Spleen (tissue), 11 donors: ENCODE measurements around the gene GET4. TPM values are rescaled to one million over a fixed set of nuclear protein-coding genes. Genes with fewer than 3 reads are reported as not detected.

Source experiments
- DNase-seq: peaks from one replicate; pipeline ENCODE4 v3.0.0-alpha.2; 2020
- H3K27ac ChIP-seq, 8 donors: fragments of 200-600 bp; sonication (generic) in 7 of 8; 1 replicate in 4 of 8; 2 replicates in 4 of 8; pipeline versions ENCODE4 v1.5.0 to v1.8.0; 2016 to 2021; ENCODE audit warnings: inconsistent platforms in 4 of 8, mild to moderate bottlenecking in 4 of 8, moderate library complexity in 1 of 8
- H3K27me3 ChIP-seq, 7 donors: fragments of 200-600 bp; sonication (generic) in 6 of 7; replicated peaks in 1 of 7; 1 replicate in 4 of 7; 2 replicates in 3 of 7; pipeline versions ENCODE4 v1.5.0 to v1.8.0; 2016 to 2021; ENCODE audit warnings: inconsistent platforms in 3 of 7, mild to moderate bottlenecking in 1 of 7
- H3K36me3 ChIP-seq, 6 donors: fragments of 200-600 bp; sonication (generic) in 5 of 6; 1 replicate in 4 of 6; 2 replicates in 2 of 6; pipeline versions ENCODE4 v1.5.0 to v1.8.0; 2016 to 2021; ENCODE audit warnings: inconsistent platforms in 2 of 6
- H3K4me1 ChIP-seq, 6 donors: fragments of 200-600 bp; sonication (generic) in 5 of 6; 1 replicate in 3 of 6; 2 replicates in 3 of 6; pipeline versions ENCODE4 v1.5.0 to v1.8.0; 2016 to 2021; ENCODE audit warnings: inconsistent platforms in 3 of 6
- H3K4me3 ChIP-seq, 8 donors: fragments of 200-600 bp; sonication (generic) in 7 of 8; 1 replicate in 4 of 8; 2 replicates in 4 of 8; pipeline versions ENCODE4 v1.5.0 to v1.8.0; 2016 to 2021; ENCODE audit warnings: inconsistent platforms in 4 of 8, mild to moderate bottlenecking in 4 of 8, moderate library complexity in 2 of 8
- H3K9me3 ChIP-seq, 8 donors: fragments of 200-600 bp; sonication (generic) in 7 of 8; 1 replicate in 4 of 8; 2 replicates in 4 of 8; pipeline versions ENCODE4 v1.5.0 to v1.8.0; 2016 to 2021; ENCODE audit warnings: inconsistent platforms in 4 of 8
- CTCF ChIP-seq, 11 experiments: fragments of 200-600 bp in 7 of 11; fragments of 450-650 bp in 4 of 11; sonication (generic) in 4 of 11; IDR thresholded peaks in 8 of 11; conservative IDR thresholded peaks in 3 of 11; 1 replicate in 7 of 11; 2 replicates in 4 of 11; pipeline versions ENCODE4 v1.4.0 to v1.8.0; 2016 to 2021; ENCODE audit warnings: antibody characterized with exemption in 11 of 11, inconsistent platforms in 4 of 11, mild to moderate bottlenecking in 1 of 11
- POLR2A ChIP-seq, 3 donors: fragments of 450-650 bp; IDR thresholded peaks; one replicate each; pipeline ENCODE4 v1.5.1; 2017; ENCODE audit warnings: antibody characterized with exemption in 3 of 3, mild to moderate bottlenecking in 1 of 3
- POLR2AphosphoS5 ChIP-seq, 3 donors: sonication (generic); formaldehyde crosslinking; IDR thresholded peaks; one replicate each; pipeline ENCODE4 v1.5.1; 2017; ENCODE audit warnings: antibody characterized with exemption in 3 of 3
- WGBS, 5 donors: extraction: QIAGEN DNeasy Blood & Tissue Kit in 3 of 5; methylation state at CpG; one replicate each; pipeline versions ENCODE4 v1.1.5 to v1.1.7; 2013 to 2018; 5-methylcytosine and 5-hydroxymethylcytosine counted together
- intact Hi-C: fragments of 100-400 bp; cut with DNase I; formaldehyde crosslinking; loops from one replicate; pipeline ENCODE4 v1.15.0; 2023; ENCODE audit warnings: low total_unique reads
- polyA plus RNA-seq, 3 donors: library from polyadenylated mRNA; stranded (reverse); fragments of 200-250 nt; gene quantifications; one replicate each; pipeline ENCODE4 v1.2.1, GENCODE V29; 2013
- total RNA-seq, 7 donors: library from RNA; depleted of rRNA in 3 of 7; stranded (reverse); fragments of >200 nt in 3 of 7; fragmentation: NEBNext Ultra II Directional in 4 of 7; extraction: Animal tissue kit (Norgen Biotek cat#: 25700) in 4 of 7; gene quantifications; one replicate each; pipeline versions ENCODE4 v1.1.0 to v1.2.1, GENCODE V29; 2016 to 2021
- donor health status: healthy with polysubstance abuse.
- donor health status: DM: no; HTN: no; CAD: no; lungs with moderate emphysema.
- donor health status: DM: no; HTN: no; CAD: no.
- donor health status: Bipolar disorder and iron deficiency.
- donor health status: healthy.
- donor health status: DM: no; HTN: no; CAD: no.
- donor health status: DM: yes; HTN: yes; CAD: no.

Gene GET4
- total and polyA plus RNA-seq, 10 donors: 25.4 to 63.0 (median 36.1) TPM

GRCh38 chr7:934469-935163, 58.3 kb downstream of the GET4 start:
- no peak for TF ChIP-seq POLR2AphosphoS5 (IDR thresholded peaks at IDR 0.05)
- no peak for TF ChIP-seq POLR2A (IDR thresholded peaks at IDR 0.05)
- TF ChIP-seq CTCF (IDR thresholded peaks at IDR 0.05 in 8 of 11, conservative IDR thresholded peaks at IDR 0.05 in 3 of 11): no peak
- Histone ChIP-seq H3K27ac (no peak overlapping the region), H3K4me3 (no peak overlapping the region), H3K4me1 (peaks cover 0 to 29% (median 4%) of the 10 kb centered on the region in 6 donors), H3K9me3 (no peaks in the 10 kb centered on the region), H3K27me3 (peaks cover 0 to 6% (median 0%) of the 10 kb centered on the region in 7 donors), H3K36me3 (peaks cover 0 to 28% (median 0%) of the 10 kb centered on the region in 6 donors)
- intact Hi-C loops: no loop called here
- 83 to 90% (median 87%) methylated on average over 25 to 34 of the region's 34 CpGs for WGBS, 5 donors
- peak; percentile 70 for DNase-seq

GRCh38 chr7:935164-935873, 59.0 kb downstream of the GET4 start:
- Histone ChIP-seq H3K4me3 (no peak overlapping the region), H3K27me3 (peaks cover 0 to 6% (median 0%) of the 10 kb centered on the region in 7 donors), H3K9me3 (peaks cover 0 to 5% (median 0%) of the 10 kb centered on the region in 8 donors), H3K4me1 (peaks cover 0 to 24% (median 4%) of the 10 kb centered on the region in 6 donors), H3K27ac (no peak overlapping the region), H3K36me3 (peaks cover 0 to 28% (median 0%) of the 10 kb centered on the region in 6 donors)
- intact Hi-C loops: no loop called here
- WGBS, 5 donors: 85 to 89% (median 88%) methylated on average over 23 to 46 of the region's 46 CpGs
- DNase-seq: peak; percentile 69
- TF ChIP-seq POLR2AphosphoS5 (IDR thresholded peaks at IDR 0.05): no peak
- TF ChIP-seq CTCF (IDR thresholded peaks at IDR 0.05 in 8 of 11, conservative IDR thresholded peaks at IDR 0.05 in 3 of 11): no peak
- no peak for TF ChIP-seq POLR2A (IDR thresholded peaks at IDR 0.05)

- TF ChIP-seq POLR2AphosphoS5 (IDR thresholded peaks at IDR 0.05) (peak in 1 of 3 donors; percentile 29), POLR2A (IDR thresholded peaks at IDR 0.05) (no peak)
- H3K9me3 ChIP-seq: peaks cover 0 to 11% (median 0%) of the 10 kb centered on the region in 8 donors
- no peak overlapping the region for H3K4me3 ChIP-seq
- peaks cover 0 to 21% (median 4%) of the 10 kb centered on the region in 6 donors for H3K4me1 ChIP-seq
- intact Hi-C loops: no loop called here
- H3K36me3 ChIP-seq: peaks cover 0 to 28% (median 0%) of the 10 kb centered on the region in 6 donors
- peaks cover 0 to 6% (median 0%) of the 10 kb centered on the region in 7 donors for H3K27me3 ChIP-seq
- H3K27ac ChIP-seq: no peak overlapping the region
- no peak for DNase-seq
- WGBS, 5 donors: 87 to 95% (median 92%) methylated on average over 16 to 28 of the region's 28 CpGs
These were observed 59.6 kb downstream of the GET4 start for GRCh38 chr7:935874-936385.

- Histone ChIP-seq H3K9me3 (peaks cover 0 to 11% (median 0%) of the 10 kb centered on the region in 8 donors), H3K4me1 (peaks cover 0 to 17% (median 3%) of the 10 kb centered on the region in 6 donors), H3K27ac (no peak overlapping the region), H3K27me3 (peaks cover 0 to 6% (median 0%) of the 10 kb centered on the region in 7 donors), H3K4me3 (no peak overlapping the region), H3K36me3 (peaks cover 0 to 28% (median 0%) of the 10 kb centered on the region in 6 donors)
- intact Hi-C loops: no loop called here
- 52 to 76% (median 74%) methylated on average over 22 of the region's 22 CpGs for WGBS, 5 donors
- TF ChIP-seq POLR2AphosphoS5 (IDR thresholded peaks at IDR 0.05) (no peak), CTCF (IDR thresholded peaks at IDR 0.05 in 8 of 11, conservative IDR thresholded peaks at IDR 0.05 in 3 of 11) (no peak), POLR2A (IDR thresholded peaks at IDR 0.05) (no peak)
- DNase-seq: peak; percentile 60
These were observed 60.2 kb downstream of the GET4 start for GRCh38 chr7:936386-937054.
